ENCODE data around the gene TUBB6.

TUBB6 gene

DNA sequence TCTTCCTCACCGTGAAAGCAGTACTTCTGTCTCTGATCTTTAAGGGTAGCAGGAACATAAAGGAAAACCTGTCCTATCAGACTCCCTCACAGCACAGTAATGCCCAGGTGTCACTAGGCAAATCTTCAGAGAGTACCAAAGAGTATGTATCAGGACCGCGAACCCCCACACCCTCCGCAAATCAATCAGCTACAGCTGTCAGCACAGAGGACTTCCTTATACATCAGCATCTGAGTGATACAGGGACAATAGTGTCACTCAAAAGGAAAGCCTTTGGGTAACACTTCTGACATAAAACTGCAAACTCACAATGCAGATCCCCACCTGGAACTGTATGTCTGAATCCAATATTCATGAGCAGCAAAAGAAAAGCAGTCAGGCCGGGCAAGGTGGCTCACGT lies 66.4 kb downstream of the TUBB6 start:
- no peaks in the 10 kb centered on the region for H3K9me2 ChIP-seq (ENCODE audit: low read depth, low read length)
- peak overlapping the region; percentile 1 for H3K4me3 ChIP-seq (ENCODE audit: low read depth, low read length, poor library complexity, severe bottlenecking)
- H3K9ac ChIP-seq (ENCODE audit: low read length): no peak overlapping the region
- peaks cover 66% of the 10 kb centered on the region for H3K79me2 ChIP-seq (ENCODE audit: insufficient read depth, low read length)
- H3K9me3 ChIP-seq (ENCODE audit: low read length): no peaks in the 10 kb centered on the region
- H3K4me2 ChIP-seq (ENCODE audit: low read length): peak overlapping the region; percentile 4; the same call in 1 of the 2 replicates
- H2AFZ ChIP-seq (ENCODE audit: low read length): no peak overlapping the region
- H3K4me1 ChIP-seq (ENCODE audit: insufficient read depth, low read length, severe bottlenecking): peaks cover 32% of the 10 kb centered on the region
- no peaks in the 10 kb centered on the region for H3K27me3 ChIP-seq (ENCODE audit: insufficient read depth, low read length)
- no peak for TF ChIP-seq CTCF (IDR thresholded peaks at IDR 0.05; ENCODE audit: low read length)
- TF ChIP-seq EZH2 (IDR thresholded peaks at IDR 0.05; ENCODE audit: borderline replicate concordance, low read length): no peak
- H3K27ac ChIP-seq (ENCODE audit: low read depth, low read length, poor library complexity, severe bottlenecking): no peak overlapping the region
- H3K36me3 ChIP-seq (ENCODE audit: insufficient read depth, low read length): peaks cover 49% of the 10 kb centered on the region
- H3F3A ChIP-seq (ENCODE audit: insufficient read depth, low read length): no peaks in the 10 kb centered on the region
- no peaks in the 10 kb centered on the region for H4K20me1 ChIP-seq (ENCODE audit: insufficient read depth, low read length)
